Fibroblast of skin of right biceps (primary cell): Measurements from ENCODE around the gene OR11G2.
"Not testable (repeated sequence)": the region's sequence is repeated elsewhere in the genome, so short reads cannot be mapped to it uniquely, and the experiment has no call there.

ENCODE experiments used
- DNase-seq: peaks from one replicate; pipeline ENCODE4 v3.0.0-alpha.2; 2013

Gene OR11G2

GRCh38 chr14:20190596-20190995, at the start of gene OR11G2:
Gene OR11G2 (plus strand): TSS chr14:20190896. CDS start chr14:20197438, 6,542 bp downstream.
- DNase-seq = no peak

- no peak for DNase-seq
These were observed 46.8 kb upstream of the OR11G2 start for GRCh38 chr14:20143911-20144310.

- no peak for DNase-seq
These were observed 45.9 kb upstream of the OR11G2 start for GRCh38 chr14:20144820-20145219.

- DNase-seq = no peak
These were observed 26.2 kb upstream of the OR11G2 start for GRCh38 chr14:20164462-20164861.

GRCh38 chr14:20167091-20167490, 23.6 kb upstream of the OR11G2 start:
- no peak for DNase-seq

GRCh38 chr14:20169852-20170251, 20.8 kb upstream of the OR11G2 start:
- DNase-seq = not testable (repeated sequence)

GRCh38 chr14:20174205-20174604, 16.5 kb upstream of the OR11G2 start:
- not testable (repeated sequence) for DNase-seq

GRCh38 chr14:20176330-20176729, 14.4 kb upstream of the OR11G2 start:
- DNase-seq = no peak

- no peak for DNase-seq
These were observed 13.2 kb upstream of the OR11G2 start for GRCh38 chr14:20177433-20177974.

- no peak for DNase-seq
These were observed 11.5 kb upstream of the OR11G2 start for GRCh38 chr14:20179218-20179617.

- DNase-seq = no peak
These were observed 10.8 kb upstream of the OR11G2 start for GRCh38 chr14:20179880-20180279.

- no peak for DNase-seq
These were observed 10.2 kb upstream of the OR11G2 start for GRCh38 chr14:20180486-20180885.

- DNase-seq = no peak
These were observed 6.5 kb upstream of the OR11G2 start for GRCh38 chr14:20184181-20184580.

GRCh38 chr14:20191396-20191795, 700 bp downstream of the OR11G2 start:
- no peak for DNase-seq

GRCh38 chr14:20194101-20194500, 3.4 kb downstream of the OR11G2 start:
- DNase-seq = no peak

- DNase-seq = not testable (repeated sequence)
These were observed 4.5 kb downstream of the OR11G2 start for GRCh38 chr14:20195170-20195569.

- no peak for DNase-seq
These were observed 5.2 kb downstream of the OR11G2 start for GRCh38 chr14:20195911-20196310.

GRCh38 chr14:20197459-20197858, 6.8 kb downstream of the OR11G2 start:
- no peak for DNase-seq

- DNase-seq = no peak
These were observed 8.3 kb downstream of the OR11G2 start for GRCh38 chr14:20198991-20199390.

GRCh38 chr14:20204721-20205120, 14.0 kb downstream of the OR11G2 start:
- DNase-seq = no peak

- DNase-seq = no peak
These were observed 18.9 kb downstream of the OR11G2 start for GRCh38 chr14:20209595-20209994.

- DNase-seq = not testable (repeated sequence)
These were observed 21.7 kb downstream of the OR11G2 start for GRCh38 chr14:20212406-20212805.

- no peak for DNase-seq
These were observed 24.5 kb downstream of the OR11G2 start for GRCh38 chr14:20215196-20215595.

- no peak for DNase-seq
These were observed 28.3 kb downstream of the OR11G2 start for GRCh38 chr14:20219033-20219432.

GRCh38 chr14:20223410-20223809, 32.7 kb downstream of the OR11G2 start, which contains the start of gene OR11H6:
Gene OR11H6 (plus strand): TSS chr14:20223710. CDS start chr14:20223710, 0 bp downstream.
- DNase-seq = no peak
